Tibial nerve (tissue), 4 donors: Measurements from ENCODE around the gene RCVRN.
A peak's percentile ranks its signal among the peaks of the same experiment; 100 is the strongest.

Source experiments
- EP300 ChIP-seq, 2 donors: sonication (generic); formaldehyde crosslinking; IDR thresholded peaks; one replicate each; pipeline ENCODE4 v1.6.1; 2017; ENCODE audit warnings: antibody characterized with exemption in 2 of 2, mild to moderate bottlenecking in 1 of 2
- TF ChIP-seq, protein P1 (sequence below), 5 experiments: fragments of 200-600 bp in 3 of 5; fragments of 450-650 bp in 2 of 5; sonication (generic) in 3 of 5; IDR thresholded peaks; one replicate each; pipeline ENCODE4 v1.5.1; 2016 to 2019; ENCODE audit warnings: antibody characterized with exemption in 5 of 5, mild to moderate bottlenecking in 3 of 5, moderate library complexity in 2 of 5

DNA sequence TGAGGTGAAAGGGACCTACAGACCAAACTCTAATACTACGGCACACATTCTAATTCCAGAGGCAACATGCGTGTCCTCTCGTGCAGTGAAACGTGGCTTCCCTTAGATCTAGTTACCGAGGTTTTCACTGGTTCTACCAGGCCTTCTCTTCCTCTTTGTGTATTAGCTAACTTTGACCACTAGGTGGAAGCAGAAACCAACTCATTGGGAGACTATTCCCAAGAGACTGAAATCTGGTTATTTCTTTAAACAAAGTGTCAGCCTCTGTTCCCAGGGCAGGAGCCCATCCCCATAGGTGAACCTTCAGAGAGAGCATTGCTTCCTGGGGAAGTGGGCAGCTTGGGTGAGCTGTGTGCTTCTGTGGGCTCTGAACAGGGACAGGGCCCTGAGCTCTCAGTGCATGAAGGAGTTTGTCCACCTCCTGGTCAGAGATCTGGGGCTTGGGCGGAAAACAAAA lies 19.7 kb upstream of the RCVRN start:
- TF ChIP-seq, protein P1, sequence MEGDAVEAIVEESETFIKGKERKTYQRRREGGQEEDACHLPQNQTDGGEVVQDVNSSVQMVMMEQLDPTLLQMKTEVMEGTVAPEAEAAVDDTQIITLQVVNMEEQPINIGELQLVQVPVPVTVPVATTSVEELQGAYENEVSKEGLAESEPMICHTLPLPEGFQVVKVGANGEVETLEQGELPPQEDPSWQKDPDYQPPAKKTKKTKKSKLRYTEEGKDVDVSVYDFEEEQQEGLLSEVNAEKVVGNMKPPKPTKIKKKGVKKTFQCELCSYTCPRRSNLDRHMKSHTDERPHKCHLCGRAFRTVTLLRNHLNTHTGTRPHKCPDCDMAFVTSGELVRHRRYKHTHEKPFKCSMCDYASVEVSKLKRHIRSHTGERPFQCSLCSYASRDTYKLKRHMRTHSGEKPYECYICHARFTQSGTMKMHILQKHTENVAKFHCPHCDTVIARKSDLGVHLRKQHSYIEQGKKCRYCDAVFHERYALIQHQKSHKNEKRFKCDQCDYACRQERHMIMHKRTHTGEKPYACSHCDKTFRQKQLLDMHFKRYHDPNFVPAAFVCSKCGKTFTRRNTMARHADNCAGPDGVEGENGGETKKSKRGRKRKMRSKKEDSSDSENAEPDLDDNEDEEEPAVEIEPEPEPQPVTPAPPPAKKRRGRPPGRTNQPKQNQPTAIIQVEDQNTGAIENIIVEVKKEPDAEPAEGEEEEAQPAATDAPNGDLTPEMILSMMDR (IDR thresholded peaks at IDR 0.05): peak; percentile 76 to 92 (median 84)
- TF ChIP-seq EP300 (IDR thresholded peaks at IDR 0.05): peak in 1 of 2 donors; percentile 30
